OCI-LY3 (cell line): Measurements from ENCODE around the gene KCNK6.

Experiments
- CTCF ChIP-seq: fragments of 200-600, 300-600 bp; sonication (generic); IDR thresholded peaks from 2 replicates; pipeline ENCODE4 v1.5.1; 2014; ENCODE audit warnings: antibody characterized with exemption, low read length, low read depth
- EZH2phosphoT487 ChIP-seq: fragments of 200-600 bp; shearing (Covaris generic); IDR thresholded peaks from 2 replicates; pipeline ENCODE4 v1.6.1; 2018; ENCODE audit warnings: antibody characterized with exemption, mixed run types, low read depth

DNA sequence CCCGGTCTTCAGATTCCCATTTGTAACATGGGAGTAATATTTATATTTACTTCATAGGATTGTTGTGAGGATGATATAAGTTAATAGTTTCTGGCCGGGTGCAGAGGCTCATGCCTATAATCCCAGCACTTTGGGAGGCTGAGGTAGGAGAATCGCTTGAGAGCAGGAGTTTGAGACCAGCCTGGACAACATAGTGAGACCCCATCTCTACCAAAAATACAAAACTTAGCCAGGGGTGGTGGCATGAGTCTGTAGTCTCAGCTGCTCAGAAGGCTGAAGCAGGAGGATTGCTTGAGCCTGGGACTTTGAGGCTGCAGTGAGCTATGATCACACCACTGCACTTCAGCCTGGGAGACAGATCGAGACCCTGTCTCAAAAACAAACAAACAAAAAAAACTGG lies 27.2 kb downstream of the KCNK6 start:
- TF ChIP-seq CTCF (no peak), EZH2phosphoT487 (no peak)
